T-helper 1 cell (primary cell): ENCODE measurements around the gene MAMLD1.

Experiments
- DNase-seq, 5 donors: peaks; one replicate each; pipeline ENCODE4 v3.0.0-alpha.2; 2012 to 2020

MAMLD1 gene

GRCh38 chrX:150408007-150408406, 44.9 kb downstream of the MAMLD1 start:
- DNase-seq, result no peak

- no peak for DNase-seq
These were observed 45.4 kb downstream of the MAMLD1 start for GRCh38 chrX:150408561-150408960.

GRCh38 chrX:150409486-150409885, 46.4 kb downstream of the MAMLD1 start:
- no peak for DNase-seq

GRCh38 chrX:150409964-150410363, 46.8 kb downstream of the MAMLD1 start:
- no peak for DNase-seq

- DNase-seq, result peak in 2 of 5 donors; percentile 10 to 71
These were observed 47.4 kb downstream of the MAMLD1 start for GRCh38 chrX:150410513-150410912.

GRCh38 chrX:150411656-150412055, 48.5 kb downstream of the MAMLD1 start:
- no peak for DNase-seq

- DNase-seq, result no peak
These were observed 51.1 kb downstream of the MAMLD1 start for GRCh38 chrX:150414228-150414627.

GRCh38 chrX:150416469-150416868, 53.4 kb downstream of the MAMLD1 start:
- no peak for DNase-seq

- no peak for DNase-seq
These were observed 58.7 kb downstream of the MAMLD1 start for GRCh38 chrX:150421816-150422215.

- DNase-seq, result peak in 1 of 5 donors; percentile 56
These were observed 66.5 kb downstream of the MAMLD1 start for GRCh38 chrX:150429594-150429993.

- no peak for DNase-seq
These were observed 73.1 kb downstream of the MAMLD1 start for GRCh38 chrX:150436195-150436594.

GRCh38 chrX:150438165-150438564, 75.0 kb downstream of the MAMLD1 start:
- no peak for DNase-seq

GRCh38 chrX:150446151-150446550, 83.0 kb downstream of the MAMLD1 start:
- no peak for DNase-seq

- DNase-seq, result no peak
These were observed 83.9 kb downstream of the MAMLD1 start for GRCh38 chrX:150446995-150447394.

GRCh38 chrX:150449313-150449712, 86.2 kb downstream of the MAMLD1 start:
- DNase-seq, result peak in 1 of 5 donors; percentile 33

- peak in 1 of 5 donors; percentile 30 for DNase-seq
These were observed 87.5 kb downstream of the MAMLD1 start for GRCh38 chrX:150450519-150451177.

- no peak for DNase-seq
These were observed 88.8 kb downstream of the MAMLD1 start for GRCh38 chrX:150451953-150452352.

GRCh38 chrX:150454083-150454482, 91.0 kb downstream of the MAMLD1 start:
- DNase-seq, result no peak

- DNase-seq, result no peak
These were observed 91.5 kb downstream of the MAMLD1 start for GRCh38 chrX:150454508-150455214.

GRCh38 chrX:150455215-150455608, 92.1 kb downstream of the MAMLD1 start:
- no peak for DNase-seq

- peak in 1 of 5 donors; percentile 67 for DNase-seq
These were observed 93.3 kb downstream of the MAMLD1 start for GRCh38 chrX:150456466-150456865.

- no peak for DNase-seq
These were observed 93.8 kb downstream of the MAMLD1 start for GRCh38 chrX:150456941-150457340.

GRCh38 chrX:150459196-150459595, 96.1 kb downstream of the MAMLD1 start:
- DNase-seq, result peak in 1 of 5 donors; percentile 51

GRCh38 chrX:150460063-150460462, 96.9 kb downstream of the MAMLD1 start:
- DNase-seq, result no peak
